Stimulated activated naive CD4-positive, alpha-beta T cell treated with Interleukin-2 at 50 U/mL for 16 hours (primary cell): Measurements from ENCODE around the gene AMDHD2.

ENCODE experiments used
- DNase-seq: peaks from one replicate; lab custom pipeline; 2025; lab: John Stamatoyannopoulos, UW

The AMDHD2 gene

DNA sequence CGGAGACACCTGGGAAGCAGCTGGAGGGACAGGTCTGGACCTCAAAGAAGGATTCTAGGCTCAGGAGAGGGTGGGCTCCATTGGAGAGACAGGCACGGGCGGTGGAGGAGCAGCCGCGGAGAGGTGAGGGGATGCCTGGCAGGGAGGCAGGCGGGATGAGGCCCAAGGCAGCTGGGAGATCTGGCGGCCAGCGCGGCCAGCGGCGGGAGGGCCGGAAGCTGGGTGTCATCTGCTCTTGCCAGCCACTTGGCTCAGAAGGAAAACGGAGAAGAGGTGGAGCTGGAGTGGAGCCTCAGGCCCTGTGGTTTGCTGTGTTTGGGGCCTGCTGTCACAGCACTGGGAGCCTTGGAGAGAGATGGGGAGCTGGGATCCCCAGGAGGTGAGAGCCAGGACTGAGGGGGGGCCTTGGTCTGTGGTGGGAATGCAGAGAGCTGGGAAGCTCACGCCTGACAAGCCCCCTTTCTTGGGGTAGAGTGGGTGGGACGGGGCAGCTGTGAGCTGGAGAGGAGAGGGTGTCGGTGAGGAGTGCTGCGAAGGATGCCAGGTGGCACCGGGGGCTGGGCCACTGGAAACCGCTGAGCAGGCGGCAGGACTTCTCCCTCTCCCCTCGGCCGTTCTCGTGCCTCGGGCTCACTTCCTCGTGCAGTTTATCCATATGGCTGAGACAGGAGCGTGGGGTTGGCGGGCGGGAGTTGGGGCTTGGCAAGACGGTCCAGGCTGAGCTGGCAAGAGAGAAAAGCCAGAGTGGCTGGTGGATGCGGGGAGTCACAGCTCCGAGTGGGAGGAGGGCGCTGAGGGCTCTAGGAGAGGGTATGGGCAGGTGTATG lies 37.2 kb upstream of the AMDHD2 start:
- no peak for DNase-seq

DNA sequence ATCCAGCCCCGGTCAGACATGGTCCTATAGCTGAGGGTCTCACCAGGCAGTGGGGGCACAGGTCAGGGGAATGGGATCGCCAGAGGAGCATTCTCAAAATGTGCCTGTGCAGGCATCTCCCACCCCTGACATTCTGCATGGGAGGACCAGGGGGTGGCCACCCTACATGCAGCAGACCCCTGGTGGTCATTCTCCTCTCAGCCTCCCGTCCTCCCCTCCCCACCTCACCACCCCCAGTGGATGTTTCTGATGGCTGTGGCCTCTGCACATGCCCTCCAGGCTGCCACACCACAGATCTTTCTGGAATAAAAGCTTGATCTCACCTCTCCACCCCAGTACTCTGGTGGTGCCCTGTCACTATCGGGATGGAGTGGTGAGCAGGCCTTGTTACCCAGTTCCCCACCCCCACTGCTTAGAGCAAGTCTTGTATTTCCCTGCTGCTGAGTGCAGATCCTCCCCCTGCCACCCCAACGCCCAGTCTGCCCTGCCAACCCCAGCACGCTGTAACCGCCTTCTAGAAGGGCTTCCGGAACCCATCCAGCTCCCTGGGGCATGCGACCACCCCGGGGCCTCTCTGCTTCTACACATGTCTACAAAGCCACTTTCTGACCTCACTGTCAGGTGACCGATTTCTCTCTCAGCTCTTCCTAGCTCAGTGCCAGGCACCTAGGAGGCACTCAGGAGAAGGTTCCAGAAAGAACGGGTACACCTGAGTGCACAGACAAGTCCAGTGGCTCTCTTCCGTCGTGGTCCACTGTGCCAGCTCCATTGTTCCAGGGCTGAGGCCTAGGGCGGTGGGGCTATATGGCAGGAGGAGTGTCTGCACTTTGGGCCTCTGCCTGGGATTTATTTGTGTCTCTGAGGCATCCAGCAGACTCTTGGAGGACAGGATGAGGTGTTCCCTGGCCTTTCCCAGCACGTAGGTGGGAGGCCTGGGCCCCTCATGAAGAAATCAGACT lies 36.0 kb upstream of the AMDHD2 start:
- DNase-seq: no peak

DNA sequence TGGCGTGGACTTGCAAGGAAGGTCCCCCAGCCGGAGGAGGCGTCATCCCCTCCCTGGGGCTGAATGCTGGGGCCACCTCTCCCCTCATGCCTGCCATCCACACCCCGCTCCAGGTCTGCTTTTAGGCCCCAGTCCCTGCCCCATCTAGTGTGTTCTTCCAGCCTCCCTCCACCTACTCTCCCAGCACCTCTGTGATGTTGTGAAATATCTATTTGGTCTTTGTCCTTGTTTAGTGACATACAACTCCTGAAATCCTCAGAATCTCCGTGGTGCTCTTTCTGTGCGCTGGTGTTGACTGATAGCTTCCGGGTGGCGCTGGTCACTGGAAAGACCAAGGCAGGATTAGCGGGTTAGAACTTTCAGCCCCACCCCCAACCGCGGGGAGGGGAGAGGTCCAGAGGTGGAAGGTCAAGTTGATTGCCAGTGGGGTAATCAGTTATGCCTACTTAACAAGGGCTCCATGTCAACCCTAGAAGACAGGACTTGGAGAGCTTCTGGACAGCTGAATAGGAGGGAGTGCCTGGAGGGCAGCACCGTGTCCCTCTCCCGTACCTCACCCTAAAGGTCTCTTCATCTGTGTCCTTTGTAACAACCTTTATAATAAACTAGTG lies 35.2 kb upstream of the AMDHD2 start:
- no peak for DNase-seq

DNA sequence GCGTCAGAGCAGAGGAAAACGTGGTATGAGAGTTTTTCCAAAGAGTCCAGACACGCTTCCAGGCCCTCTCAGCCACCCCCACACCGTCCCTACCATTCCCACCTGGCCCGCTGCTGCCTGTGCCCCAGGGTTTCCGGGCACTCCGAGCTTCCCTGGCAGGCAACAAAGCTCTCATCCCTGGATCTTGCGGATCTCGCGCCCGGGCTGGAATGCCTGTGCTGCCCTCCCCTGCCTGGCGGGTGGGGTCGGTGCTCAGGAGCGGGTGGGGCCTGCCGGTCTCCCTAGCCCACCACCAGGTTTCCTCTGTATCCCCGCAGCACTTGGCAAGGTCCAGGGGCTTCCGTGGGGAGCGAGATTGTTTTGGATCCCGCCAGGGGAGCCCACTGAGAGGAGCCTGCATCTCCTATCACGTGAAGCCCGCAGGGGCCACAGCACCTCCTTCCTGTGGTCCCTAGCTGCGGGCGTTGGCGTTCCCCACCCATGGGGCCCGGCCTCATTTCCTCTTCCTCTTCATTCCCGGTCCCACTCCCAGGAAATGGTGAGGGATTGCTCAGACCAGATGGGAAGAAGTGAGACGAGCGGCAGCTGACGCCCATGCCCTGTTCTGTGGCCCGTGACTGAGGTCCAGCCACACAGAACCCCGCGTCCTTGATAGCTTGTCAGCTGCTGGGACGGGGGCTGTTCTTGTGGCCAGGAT lies 34.2 kb upstream of the AMDHD2 start:
- DNase-seq: no peak

DNA sequence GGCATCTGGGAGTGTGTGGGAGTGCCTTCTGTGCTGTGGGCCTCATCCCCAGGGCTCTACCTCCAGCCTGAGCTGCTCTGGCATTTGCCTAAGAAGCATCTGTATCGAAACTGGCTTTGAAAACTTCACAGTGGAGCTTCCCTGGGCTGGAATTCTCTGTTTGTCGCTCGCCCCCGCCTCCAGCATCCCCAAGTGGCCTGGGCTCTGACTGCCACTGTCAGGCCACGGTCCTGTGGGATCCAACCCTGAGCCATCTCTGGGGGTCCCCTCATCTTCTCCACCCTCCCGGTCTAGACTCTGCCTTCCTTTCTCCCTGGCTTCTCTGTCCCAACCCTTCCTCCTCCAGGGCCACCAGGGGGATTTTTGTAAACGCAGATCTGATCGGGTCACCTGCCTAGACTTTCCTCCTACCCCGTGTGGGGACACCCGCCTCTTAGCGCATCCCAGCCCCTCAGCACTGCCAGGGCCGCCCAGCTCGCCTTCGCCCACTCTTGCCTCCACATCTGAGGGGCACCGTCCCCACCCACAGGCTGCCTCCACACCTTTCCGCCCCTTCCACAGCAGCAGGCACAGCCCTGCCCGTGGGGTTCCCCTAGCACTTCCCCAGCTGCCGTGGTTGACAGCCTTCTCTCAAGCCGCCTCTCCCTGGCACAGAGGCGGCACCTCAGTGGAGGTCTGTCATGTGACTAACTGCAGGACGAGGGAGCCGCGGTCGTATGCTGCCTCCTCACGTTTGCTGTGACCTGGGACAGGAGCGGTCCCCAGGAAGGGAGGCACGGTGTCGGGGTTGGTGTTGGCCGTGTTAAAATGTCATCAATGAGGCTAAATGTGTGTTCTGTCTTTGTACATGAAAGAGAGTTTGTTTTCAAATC lies 33.3 kb upstream of the AMDHD2 start:
- peak; percentile 71 for DNase-seq

DNA sequence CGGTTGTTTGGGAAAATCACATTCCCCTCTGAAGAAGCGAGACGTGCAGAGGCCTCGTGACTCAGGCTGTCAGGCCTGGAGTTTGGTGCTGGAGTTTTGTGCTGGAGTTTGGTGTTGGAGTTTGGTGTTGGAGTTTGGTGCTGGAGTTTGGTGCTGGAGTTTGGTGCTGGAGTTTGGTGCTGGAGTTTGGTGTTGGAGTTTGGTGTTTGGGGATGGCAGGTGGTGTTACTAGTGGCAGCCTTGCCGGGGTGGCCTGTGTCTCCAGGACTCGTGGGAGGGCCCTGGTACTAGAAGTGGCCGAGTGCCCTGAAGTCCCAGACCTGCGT lies 32.7 kb upstream of the AMDHD2 start:
- DNase-seq: no peak

DNA sequence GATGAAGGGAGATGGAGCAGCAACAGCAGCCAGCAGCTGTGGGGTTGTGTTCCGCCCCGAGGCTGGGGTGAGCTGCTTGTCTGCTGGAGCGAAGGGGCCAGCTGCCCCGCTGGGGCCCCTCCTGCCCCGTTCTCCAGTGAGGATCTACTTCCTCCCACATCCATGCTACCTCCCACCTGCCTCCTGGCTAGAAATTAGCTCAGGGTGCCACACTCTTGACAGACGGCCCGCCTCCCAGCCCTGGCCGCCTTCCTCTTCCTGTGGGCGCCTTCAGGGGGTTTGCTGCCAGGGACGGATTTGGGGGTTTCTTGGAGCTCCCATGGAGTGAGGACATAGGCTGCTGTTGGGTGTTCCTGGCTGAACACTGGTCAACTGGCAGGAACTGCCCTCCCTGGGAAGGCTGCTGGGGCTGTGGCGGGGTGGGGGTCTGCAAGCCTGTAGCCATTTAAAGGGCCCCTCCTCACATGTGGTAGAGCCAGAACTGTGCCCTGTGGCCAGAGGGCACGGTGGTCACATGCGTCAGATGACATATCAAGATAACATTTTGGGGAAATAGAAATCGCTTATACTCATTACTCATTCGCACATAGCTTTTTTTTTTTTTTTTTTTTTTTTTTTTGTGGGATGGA lies 32.2 kb upstream of the AMDHD2 start:
- no peak for DNase-seq

DNA sequence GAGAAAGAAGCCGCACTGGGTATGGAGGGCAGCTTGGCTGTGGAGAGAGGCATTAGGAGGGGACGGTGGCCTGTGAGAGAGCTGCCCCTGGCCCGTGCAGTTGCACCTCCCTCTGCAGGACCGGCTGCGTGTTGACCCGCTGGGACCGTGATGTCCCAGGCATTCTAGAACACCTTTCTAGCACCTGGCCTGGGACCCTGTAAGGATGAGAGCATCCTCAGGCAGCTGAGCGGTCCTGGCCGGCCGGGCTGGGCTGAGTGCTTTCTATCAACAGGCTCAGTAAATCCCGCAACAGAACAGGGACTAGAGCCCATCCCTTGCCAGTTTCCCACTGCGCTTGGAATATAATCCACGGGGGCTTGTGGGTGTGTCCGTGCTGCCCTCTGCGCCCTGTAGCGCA lies 30.6 kb upstream of the AMDHD2 start:
- no peak for DNase-seq

DNA sequence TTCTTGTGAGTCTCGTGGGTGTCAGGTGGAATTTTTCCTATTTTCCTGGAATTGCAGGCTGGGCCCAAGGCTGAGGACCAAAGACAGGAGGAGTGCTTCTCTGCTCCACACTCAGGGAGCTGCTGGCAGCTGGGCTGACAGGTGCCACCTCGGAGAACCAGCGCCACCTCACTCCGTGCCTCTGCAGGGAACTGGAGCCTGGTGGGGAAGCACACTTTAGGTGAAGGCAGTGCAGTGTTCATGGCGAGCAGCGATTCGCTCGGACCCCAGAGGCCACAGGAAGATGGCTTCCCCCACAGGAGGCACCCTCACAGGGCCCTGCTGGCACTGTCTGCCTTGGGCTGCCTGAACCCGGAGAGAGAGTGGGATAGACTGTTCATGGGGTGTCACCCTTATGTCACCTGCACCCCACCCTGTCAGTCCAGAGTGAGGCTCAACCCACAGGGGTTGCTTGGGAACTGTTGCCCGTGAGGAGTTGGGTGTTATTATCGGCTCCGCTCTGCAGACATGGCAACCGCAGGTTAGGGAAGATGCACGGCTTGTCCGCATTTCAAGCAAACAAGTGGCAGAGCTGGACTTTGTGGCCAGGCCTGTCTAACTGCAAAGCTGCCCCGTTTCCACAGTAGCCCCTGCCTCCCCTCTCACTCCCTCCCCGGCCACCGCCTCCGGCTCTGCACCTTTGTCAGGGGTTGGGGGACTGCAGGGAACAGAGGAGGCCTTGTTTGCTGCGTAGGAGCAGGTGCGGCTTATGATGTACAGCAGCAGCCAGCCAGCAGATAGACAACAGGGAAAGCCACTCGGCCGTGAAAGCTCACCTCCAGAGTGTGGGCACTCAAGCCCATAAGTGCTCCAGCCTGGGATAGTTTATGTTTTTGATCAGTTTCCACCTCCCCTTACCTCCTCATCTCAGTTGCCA lies 29.7 kb upstream of the AMDHD2 start:
- DNase-seq: no peak

DNA sequence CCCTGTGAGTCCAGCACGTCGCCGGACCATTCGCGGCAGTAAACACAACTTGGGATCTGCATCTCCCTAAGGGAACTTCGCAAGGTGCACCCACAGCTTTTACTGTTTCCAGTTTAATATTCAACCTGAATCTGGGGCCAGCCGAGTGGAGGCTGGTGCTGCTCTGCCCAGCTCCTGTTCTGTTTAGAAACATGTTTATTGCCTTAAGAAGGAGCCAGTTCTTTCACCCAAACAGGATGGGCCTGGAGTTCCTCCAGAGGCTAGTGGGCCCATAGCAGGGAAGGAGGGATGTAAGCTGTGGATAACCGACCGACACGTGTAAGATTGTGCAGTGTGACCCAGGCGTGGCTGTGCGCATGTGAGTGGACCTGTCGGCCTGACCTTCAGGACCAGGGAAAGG lies 27.9 kb upstream of the AMDHD2 start:
- DNase-seq: no peak

DNA sequence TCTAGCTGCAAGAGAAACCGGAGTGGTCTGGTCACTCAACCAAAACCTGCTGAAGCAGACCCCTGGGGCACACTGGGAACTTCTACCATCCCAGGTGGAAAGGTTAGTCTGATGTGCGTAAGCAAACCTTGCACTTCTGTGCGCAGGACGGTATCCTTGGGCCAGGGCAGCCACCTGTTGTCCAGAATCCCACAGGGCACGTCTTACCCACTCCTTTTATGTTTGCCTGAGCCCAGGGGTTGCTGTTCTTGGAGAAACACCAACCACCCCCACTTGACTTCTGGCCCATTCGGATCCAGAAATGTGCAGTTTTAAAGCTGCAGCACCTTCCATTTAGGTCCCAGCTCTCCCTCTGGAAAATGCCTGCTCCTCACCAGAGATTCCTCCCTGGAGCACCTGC lies 26.6 kb upstream of the AMDHD2 start:
- DNase-seq: no peak

DNA sequence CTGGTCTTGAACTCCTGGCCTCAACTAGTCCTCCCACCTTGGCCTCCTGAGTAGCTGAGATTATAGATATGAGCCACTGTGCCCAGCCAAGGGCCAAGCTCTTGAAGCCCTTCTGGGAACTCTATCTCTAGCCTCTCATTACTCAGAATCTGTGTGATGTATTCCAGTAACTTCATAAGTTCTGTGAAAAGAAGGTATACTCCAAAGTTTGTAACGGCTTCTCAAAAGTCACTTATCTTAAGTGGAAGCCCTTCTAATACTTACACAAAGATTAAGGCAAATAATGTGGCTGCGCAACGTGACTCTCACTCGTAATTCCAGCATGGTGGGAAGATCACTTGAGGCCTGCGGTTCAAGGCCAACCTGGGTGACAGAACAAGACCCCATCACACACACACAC lies 25.6 kb upstream of the AMDHD2 start:
- DNase-seq: no peak

DNA sequence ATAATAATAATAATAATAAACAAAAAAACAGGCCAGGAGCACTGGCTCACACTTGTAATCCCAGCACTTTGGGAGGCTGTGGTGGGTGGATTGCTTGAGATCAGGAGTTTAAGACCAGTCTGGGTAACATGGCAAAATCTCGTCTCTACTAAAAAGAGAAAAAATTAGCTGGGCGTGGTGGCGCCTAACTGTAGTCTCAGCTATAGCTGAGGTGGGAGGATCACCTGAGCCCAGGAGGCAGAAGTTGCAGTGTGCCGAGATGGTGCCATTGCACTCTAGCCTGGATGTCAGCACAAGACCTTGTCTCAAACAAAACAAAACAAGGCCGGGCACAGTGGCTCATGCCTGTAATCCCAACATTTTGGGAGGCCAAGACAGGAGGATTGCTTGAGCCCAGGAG lies 25.1 kb upstream of the AMDHD2 start:
- DNase-seq: no peak

DNA sequence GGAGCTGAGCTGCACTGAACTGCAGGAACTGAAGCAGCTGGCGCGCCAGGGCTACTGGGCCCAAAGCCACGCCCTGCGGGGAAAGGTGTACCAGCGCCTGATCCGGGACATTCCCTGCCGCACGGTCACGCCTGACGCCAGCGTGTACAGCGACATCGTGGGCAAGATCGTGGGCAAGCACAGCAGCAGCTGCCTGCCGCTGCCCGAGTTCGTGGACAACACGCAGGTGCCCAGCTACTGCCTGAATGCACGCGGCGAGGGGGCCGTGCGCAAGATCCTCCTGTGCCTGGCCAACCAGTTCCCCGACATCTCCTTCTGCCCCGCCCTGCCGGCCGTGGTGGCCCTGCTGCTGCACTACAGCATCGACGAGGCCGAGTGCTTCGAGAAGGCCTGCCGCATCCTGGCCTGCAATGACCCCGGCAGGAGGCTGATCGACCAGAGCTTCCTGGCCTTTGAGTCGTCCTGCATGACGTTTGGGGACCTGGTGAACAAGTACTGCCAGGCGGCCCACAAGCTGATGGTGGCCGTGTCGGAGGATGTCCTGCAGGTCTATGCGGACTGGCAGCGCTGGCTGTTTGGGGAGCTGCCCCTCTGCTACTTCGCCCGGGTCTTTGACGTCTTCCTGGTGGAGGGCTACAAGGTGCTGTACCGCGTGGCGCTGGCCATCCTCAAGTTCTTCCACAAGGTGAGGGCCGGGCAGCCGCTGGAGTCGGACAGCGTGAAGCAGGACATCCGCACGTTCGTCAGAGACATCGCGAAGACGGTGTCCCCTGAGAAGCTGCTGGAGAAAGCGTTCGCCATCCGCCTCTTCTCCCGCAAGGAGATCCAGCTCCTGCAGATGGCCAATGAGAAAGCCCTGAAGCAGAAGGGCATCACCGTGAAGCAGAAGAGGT lies 23.7 kb upstream of the AMDHD2 start:
- DNase-seq: no peak

DNA sequence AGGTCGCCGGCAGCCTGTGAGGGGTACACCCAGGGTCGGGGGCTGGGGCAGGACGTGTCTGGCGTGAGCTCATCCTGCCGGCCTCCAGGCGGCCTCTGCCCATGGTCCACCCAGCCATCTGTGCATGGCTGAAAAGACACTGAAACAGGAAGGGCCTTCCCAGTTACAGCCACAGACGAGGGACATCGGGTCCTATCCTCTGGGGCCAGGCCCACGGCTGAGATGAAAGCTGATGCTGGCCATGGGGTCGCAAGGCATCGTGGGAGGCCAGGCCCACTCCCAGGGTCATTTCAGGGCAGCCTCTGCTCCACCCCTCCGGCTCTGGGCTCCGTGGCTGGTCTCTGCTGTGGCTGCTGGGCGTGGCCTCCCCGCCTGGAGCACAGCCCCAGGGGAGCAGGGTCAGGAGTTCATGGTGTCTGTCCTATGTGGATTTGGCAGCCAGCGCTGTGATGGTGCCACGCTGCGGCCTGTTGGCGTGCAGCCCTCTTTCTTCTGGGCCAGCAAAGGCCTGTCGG lies 23.0 kb upstream of the AMDHD2 start:
- DNase-seq: no peak

DNA sequence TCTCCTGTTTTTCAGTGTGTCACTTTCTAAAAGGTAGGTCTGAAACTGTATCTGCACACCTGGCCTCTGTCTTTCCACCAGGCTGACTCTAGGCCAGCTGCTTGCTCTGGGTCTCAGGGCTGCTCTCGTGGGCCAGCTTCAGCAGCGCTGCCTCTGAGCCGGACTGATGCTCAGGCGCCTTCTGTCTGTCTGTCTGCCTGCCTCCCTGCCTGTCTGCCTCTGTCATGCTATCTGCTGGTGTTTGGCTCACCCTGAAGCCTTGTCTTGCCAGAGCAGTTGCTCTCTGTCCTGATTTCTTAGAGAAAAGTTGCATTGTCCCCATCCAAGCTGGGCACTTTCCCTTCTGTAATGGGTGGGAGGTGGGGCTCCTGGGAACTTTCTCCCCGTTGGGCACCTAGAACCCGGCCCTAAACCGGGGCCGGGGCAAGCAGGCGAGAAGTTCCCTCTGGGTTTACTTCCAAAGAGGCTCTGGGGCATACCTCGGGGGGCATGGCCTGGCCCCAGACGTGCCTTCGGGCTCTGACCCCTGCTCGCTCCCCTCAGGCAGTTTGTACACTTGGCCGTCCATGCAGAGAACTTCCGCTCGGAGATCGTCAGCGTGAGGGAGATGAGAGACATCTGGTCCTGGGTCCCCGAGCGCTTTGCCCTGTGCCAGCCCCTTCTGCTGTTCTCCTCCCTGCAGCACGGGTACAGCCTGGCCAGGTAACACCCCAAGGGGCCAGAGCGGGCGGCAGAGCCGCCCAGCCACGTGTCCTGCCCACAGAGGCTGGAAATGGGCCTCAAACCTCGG lies 22.3 kb upstream of the AMDHD2 start:
- no peak for DNase-seq

DNA sequence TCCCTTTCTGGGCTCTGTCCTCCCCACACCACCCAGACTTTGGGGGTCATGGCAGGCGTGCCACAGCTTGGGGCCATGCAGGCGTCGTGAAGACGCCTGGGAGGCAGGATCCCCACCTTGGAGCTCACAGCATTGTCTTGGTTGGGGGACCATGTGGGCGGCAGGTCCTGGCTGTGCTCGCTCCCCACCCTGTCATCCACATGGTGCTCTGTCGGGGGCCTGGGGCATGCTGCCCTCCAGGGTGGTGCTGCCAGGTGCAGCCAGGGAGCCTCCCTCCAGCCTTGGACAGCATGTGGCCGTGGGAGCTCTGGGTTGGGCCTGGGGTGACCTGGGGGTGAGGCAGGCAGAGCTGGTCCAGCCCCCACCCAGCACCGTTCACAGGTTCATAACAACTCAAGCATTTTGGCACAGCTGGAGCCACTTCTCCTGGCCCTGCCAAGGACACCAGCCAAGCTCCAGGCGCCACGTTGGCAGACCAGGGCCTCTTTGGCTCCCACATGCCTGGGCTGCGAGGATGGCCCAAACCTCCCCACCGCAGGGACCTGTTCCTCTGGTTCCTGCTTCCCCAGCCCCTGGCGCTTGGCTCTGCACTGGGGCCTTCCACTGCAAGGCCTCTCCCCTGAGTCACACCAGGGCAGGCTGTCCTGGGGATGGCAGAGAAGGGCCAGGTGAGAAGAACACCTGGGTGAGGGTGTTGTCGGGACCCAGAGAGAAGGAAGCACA lies 21.5 kb upstream of the AMDHD2 start:
- DNase-seq: no peak
